Stimulated activated CD8-positive, alpha-beta memory T cell treated with anti-CD3 and anti-CD28 coated beads, Interleukin-7, amount 100 ng/mL, for 48 hours (primary cell): ENCODE data around the gene RANGAP1.

ENCODE experiments used
- DNase-seq, 2 donors: peaks; one replicate each; pipeline ENCODE4 v3.0.0-alpha.2; 2020; ENCODE audit warnings: low read depth in 1 of 2; ENCODE audit errors: extremely low read depth in 1 of 2

RANGAP1 gene

GRCh38 chr22:41204066-41204465 lies 81.9 kb downstream of the RANGAP1 start:
- no peak for DNase-seq

DNA sequence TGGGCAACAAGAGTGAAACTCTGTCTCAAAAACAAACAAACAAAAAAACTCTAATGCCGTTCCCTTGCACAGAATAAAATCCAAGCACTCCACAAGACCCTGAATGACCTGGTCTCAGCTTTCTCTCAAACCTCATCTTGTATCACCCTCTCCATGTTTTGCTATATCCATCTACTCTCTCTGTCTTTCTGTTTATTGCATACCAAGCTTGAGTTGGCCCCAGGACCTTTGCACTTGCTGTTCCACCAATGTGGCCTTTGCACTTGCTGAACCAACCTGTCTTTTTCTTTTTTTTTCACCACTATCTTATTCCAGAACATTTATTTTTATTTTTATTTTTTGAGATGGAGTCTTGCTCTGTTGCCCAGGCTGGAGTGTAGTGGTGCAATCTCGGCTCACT lies 82.9 kb downstream of the RANGAP1 start:
- no peak for DNase-seq

GRCh38 chr22:41201141-41201540 lies 84.8 kb downstream of the RANGAP1 start:
- no peak for DNase-seq

DNA sequence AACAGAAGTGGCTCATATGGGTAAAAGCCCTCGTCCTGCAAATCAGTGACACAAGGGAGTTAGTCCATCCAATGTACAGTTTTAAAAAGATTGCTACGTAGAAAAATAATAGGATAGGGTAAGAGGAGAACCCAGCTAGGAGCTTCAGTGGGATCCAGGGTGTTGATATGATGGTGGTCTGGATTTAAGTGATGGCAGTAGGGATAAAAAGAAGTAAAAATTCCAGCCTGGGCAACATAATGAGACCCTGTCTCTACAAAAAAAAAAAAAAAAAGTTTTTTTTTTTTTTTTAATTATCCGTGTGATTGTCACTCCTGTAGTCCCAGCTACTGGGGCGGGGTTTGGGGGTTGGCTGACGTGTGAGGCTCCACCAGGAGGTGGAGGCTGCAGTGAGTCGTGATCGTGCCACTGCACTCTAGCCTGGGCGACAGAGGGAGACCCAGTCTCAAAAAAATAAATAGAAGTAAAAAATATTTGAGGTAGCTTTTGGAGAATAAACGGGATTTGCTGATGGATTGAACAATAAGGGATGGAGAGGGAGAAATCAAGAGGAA lies 87.9 kb downstream of the RANGAP1 start:
- DNase-seq = peak; percentile 16 to 48

DNA sequence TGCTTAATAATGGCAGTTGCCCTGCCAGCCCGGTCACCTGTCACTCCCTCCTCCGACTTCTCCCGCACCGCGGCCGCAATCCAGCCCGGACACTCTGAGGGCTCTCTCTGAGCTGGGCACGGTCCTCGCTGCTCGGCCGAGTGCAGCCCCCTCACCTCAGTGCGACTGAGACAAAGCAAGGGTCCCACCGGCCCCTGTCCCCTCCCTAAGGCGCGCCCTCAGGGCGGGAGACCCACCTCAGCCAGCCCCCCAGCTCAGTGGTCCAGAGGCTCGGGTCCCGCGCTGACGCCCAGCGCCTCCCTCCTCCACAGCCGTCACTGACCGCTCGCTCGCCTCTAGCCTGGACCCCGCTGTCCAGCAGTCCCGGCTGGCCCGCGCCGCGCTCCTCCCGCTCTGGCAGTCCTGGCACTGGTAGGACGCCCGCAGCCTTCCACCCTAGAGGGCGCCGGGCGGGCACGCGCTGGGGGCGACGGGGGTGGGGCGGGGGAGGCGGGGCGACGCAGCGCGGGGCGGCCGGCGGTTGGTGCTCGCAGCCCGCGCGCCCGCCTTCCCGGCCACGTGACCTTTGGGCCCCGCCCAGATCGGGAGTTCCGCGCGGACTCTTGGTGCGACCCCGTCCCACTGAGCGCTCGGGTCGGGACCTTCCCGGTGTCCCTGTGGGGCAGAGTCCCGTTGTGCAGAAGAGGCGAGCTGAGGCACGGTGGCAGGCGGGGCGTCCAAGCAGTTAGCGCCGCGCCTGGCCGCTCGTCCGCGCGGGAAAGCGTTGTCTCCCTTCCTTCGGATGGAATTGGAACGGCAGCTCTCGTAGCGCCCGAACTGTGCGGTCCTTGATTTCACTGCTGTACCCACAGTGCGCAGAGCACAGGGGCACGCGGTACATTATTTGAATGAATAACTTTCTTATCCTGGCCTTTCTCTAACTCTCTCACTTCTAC lies 88.7 kb downstream of the RANGAP1 start:
- DNase-seq = peak; percentile 57 to 69
